MM.1S (cell line): Measurements from ENCODE around the gene ENDOU.

Experiments
- DNase-seq: peaks from one replicate; pipeline ENCODE4 v3.0.0-alpha.2; 2015
- H2AFZ ChIP-seq: fragments of 300-600 bp; sonication (generic); 2 replicates; pipeline ENCODE4 v1.6.0; 2016; ENCODE audit warnings: antibody characterized with exemption, low read length
- H3F3A ChIP-seq: fragments of 300-600 bp; sonication (generic); 2 replicates; pipeline ENCODE4 v1.6.1; 2016; ENCODE audit warnings: mild to moderate bottlenecking, antibody characterized with exemption, low read length, moderate library complexity, mixed read lengths; ENCODE audit not compliant: insufficient read depth
- H3K27ac ChIP-seq: fragments of 300-600 bp; sonication (generic); 2 replicates; pipeline ENCODE4 v1.5.1; 2016; ENCODE audit warnings: mild to moderate bottlenecking, low read length
- H3K27me3 ChIP-seq: fragments of 300-600 bp; sonication (generic); replicated peaks from 2 replicates; pipeline ENCODE4 v1.6.0; 2016; ENCODE audit warnings: low read length; ENCODE audit not compliant: insufficient read depth
- H3K36me3 ChIP-seq: fragments of 300-600 bp; sonication (generic); replicated peaks from 2 replicates; pipeline ENCODE4 v1.6.1; 2016; ENCODE audit warnings: mild to moderate bottlenecking, low read length, mixed read lengths; ENCODE audit not compliant: insufficient read depth
- H3K4me1 ChIP-seq: fragments of 300-600 bp; sonication (generic); 2 replicates; pipeline ENCODE4 v1.6.1; 2016; ENCODE audit warnings: low read length, mixed read lengths
- H3K4me2 ChIP-seq: fragments of 300-600 bp; sonication (generic); 2 replicates; pipeline ENCODE4 v1.6.0; 2016; ENCODE audit warnings: low read depth, low read length
- H3K4me3 ChIP-seq: fragments of 300-600 bp; sonication (generic); 2 replicates; pipeline ENCODE4 v1.5.1; 2016; ENCODE audit warnings: low read length, mixed read lengths
- H3K79me2 ChIP-seq: fragments of 300-600 bp; sonication (generic); 2 replicates; pipeline ENCODE4 v1.6.1; 2016; ENCODE audit warnings: mixed run types, low read length, mixed read lengths
- H3K9ac ChIP-seq: fragments of 300-600 bp; sonication (generic); 2 replicates; pipeline ENCODE4 v1.6.1; 2016; ENCODE audit warnings: low read length, mixed read lengths
- H3K9me2 ChIP-seq: fragments of 300-600 bp; sonication (generic); replicated peaks from 2 replicates; pipeline ENCODE4 v1.6.1; 2016; ENCODE audit warnings: mild to moderate bottlenecking, low read length, mixed read lengths; ENCODE audit not compliant: insufficient read depth
- H3K9me3 ChIP-seq: fragments of 300-600 bp; sonication (generic); replicated peaks from 2 replicates; pipeline ENCODE4 v1.6.1; 2016; ENCODE audit warnings: mild to moderate bottlenecking, low read length, mixed read lengths; ENCODE audit not compliant: insufficient read depth
- H4K20me1 ChIP-seq: fragments of 300-600 bp; sonication (generic); 2 replicates; pipeline ENCODE4 v1.6.1; 2016; ENCODE audit warnings: mild to moderate bottlenecking, low read length, moderate library complexity, mixed read lengths; ENCODE audit not compliant: insufficient read depth
- CTCF ChIP-seq: fragments of 300-600 bp; sonication (generic); IDR thresholded peaks from 2 replicates; pipeline ENCODE4 v1.5.1; 2016; ENCODE audit warnings: antibody characterized with exemption, low read length, mixed read lengths
- EZH2 ChIP-seq: fragments of 300-600 bp; sonication (generic); optimal IDR thresholded peaks from 2 replicates; pipeline ENCODE3; 2017; ENCODE audit warnings: low read depth, mild to moderate bottlenecking, antibody characterized with exemption, low read length, mixed read lengths
- EZH2phosphoT487 ChIP-seq: fragments of 300-600 bp; sonication (generic); IDR thresholded peaks from 2 replicates; pipeline ENCODE4 v1.6.1; 2018; ENCODE audit warnings: antibody characterized with exemption, low read length

ENDOU gene

GRCh38 chr12:47704719-47705118, 20.6 kb downstream of the ENDOU start:
- Histone ChIP-seq H3K79me2 (peaks cover 64% of the 10 kb centered on the region), H3F3A (peaks cover 14% of the 10 kb centered on the region), H3K36me3 (0 out of 2 replicates have a peak, but pooled peaks cover 8% of the 10 kb centered on the region), H3K27ac (no peak overlapping the region), H3K4me2 (peak overlapping the region; percentile 65), H4K20me1 (no peaks in the 10 kb centered on the region), H3K9ac (peak overlapping the region; percentile 89; the same call in 1 of the 2 replicates), H3K9me2 (no peaks in the 10 kb centered on the region), H3K9me3 (no peaks in the 10 kb centered on the region), H3K4me3 (peak overlapping the region; percentile 85), H3K4me1 (peaks cover 17% of the 10 kb centered on the region), H2AFZ (no peak overlapping the region; the same call in 1 of the 2 replicates), H3K27me3 (no peaks in the 10 kb centered on the region)
- no peak for DNase-seq
- no peak for TF ChIP-seq CTCF
- no peak for TF ChIP-seq EZH2phosphoT487
- TF ChIP-seq EZH2 = no peak

GRCh38 chr12:47700263-47700662, 25.0 kb downstream of the ENDOU start:
- H3K9ac ChIP-seq = no peak overlapping the region
- 0 out of 2 replicates have a peak, but pooled peaks cover 8% of the 10 kb centered on the region for H3K36me3 ChIP-seq
- peaks cover 40% of the 10 kb centered on the region for H3K79me2 ChIP-seq
- peaks cover 5% of the 10 kb centered on the region for H3K4me1 ChIP-seq
- no peaks in the 10 kb centered on the region for H4K20me1 ChIP-seq
- no peaks in the 10 kb centered on the region for H3K27me3 ChIP-seq
- no peaks in the 10 kb centered on the region for H3K9me2 ChIP-seq
- H3K4me3 ChIP-seq = no peak overlapping the region
- 0 out of 2 replicates have a peak, but pooled peaks cover 2% of the 10 kb centered on the region for H3F3A ChIP-seq
- no peaks in the 10 kb centered on the region for H3K9me3 ChIP-seq
- no peak overlapping the region for H3K4me2 ChIP-seq
- no peak overlapping the region for H3K27ac ChIP-seq
- TF ChIP-seq EZH2 (no peak), CTCF (no peak), EZH2phosphoT487 (no peak)
- H2AFZ ChIP-seq = no peak overlapping the region
- no peak for DNase-seq

- Histone ChIP-seq H3K9me2 (no peaks in the 10 kb centered on the region), H3K27me3 (no peaks in the 10 kb centered on the region), H4K20me1 (no peaks in the 10 kb centered on the region), H3F3A (0 out of 2 replicates have a peak, but pooled peaks cover 2% of the 10 kb centered on the region), H3K36me3 (0 out of 2 replicates have a peak, but pooled peaks cover 8% of the 10 kb centered on the region), H2AFZ (no peak overlapping the region), H3K27ac (no peak overlapping the region), H3K4me3 (no peak overlapping the region), H3K79me2 (peaks cover 25% of the 10 kb centered on the region), H3K9me3 (no peaks in the 10 kb centered on the region), H3K4me1 (no peaks in the 10 kb centered on the region), H3K9ac (no peak overlapping the region), H3K4me2 (no peak overlapping the region)
- TF ChIP-seq EZH2phosphoT487 = no peak
- no peak for TF ChIP-seq EZH2
- no peak for TF ChIP-seq CTCF
- DNase-seq = no peak
These were observed 26.7 kb downstream of the ENDOU start for GRCh38 chr12:47698631-47699030.
